ENCODE data around the gene TMEM129.

TMEM129 gene

GRCh38 chr4:1691737-1692373 is 29.3 kb downstream of the TMEM129 start:
- H3K9me3 ChIP-seq (ENCODE audit: control insufficient read depth, insufficient read depth, low read length) = no peaks in the 10 kb centered on the region
- no peaks in the 10 kb centered on the region for H3K4me1 ChIP-seq (ENCODE audit: insufficient read depth, low read length)
- no peak overlapping the region for H3K9ac ChIP-seq (ENCODE audit: low read depth, low read length)
- H3K36me3 ChIP-seq (ENCODE audit: insufficient read depth, low read length) = peaks cover 19% of the 10 kb centered on the region

- Histone ChIP-seq H3K4me1 (ENCODE audit: insufficient read depth, low read length) (no peaks in the 10 kb centered on the region), H3K36me3 (ENCODE audit: insufficient read depth, low read length) (peaks cover 15% of the 10 kb centered on the region), H3K9me3 (ENCODE audit: control insufficient read depth, insufficient read depth, low read length) (no peaks in the 10 kb centered on the region), H3K9ac (ENCODE audit: low read depth, low read length) (no peak overlapping the region)
These were observed 30.4 kb downstream of the TMEM129 start for GRCh38 chr4:1690698-1691097.

DNA sequence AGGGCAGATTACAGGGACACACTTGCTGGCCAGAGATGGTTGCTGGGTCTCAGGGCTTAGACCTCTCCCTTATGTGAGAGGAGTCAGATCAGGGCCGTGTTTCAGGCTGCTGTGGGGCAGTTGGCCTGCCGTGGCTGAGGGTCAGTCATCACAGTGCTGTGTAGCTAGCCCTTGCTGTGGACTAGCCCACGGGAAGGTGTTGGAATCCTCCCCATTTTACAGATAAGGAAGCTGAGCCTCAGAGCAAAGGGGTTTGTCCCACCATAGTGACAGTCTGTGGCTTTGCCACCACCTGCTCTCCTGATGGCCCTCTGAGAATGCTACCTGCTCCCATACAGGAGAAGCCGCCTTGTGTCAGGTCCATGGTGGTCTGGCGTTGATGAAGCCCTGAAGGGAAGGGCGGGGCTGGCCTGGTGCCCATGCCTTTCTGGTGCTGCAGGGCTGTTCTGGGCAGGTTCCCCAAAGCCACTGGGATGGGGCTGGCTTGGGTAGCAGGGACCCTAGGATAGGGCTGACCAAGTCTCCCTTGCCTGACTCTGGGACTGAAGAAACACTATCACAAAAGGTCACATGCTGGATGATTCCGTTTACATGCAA is 34.6 kb downstream of the TMEM129 start:
- Histone ChIP-seq H3K4me1 (ENCODE audit: insufficient read depth, low read length) (peaks cover 7% of the 10 kb centered on the region), H3K9me3 (ENCODE audit: control insufficient read depth, insufficient read depth, low read length) (no peaks in the 10 kb centered on the region), H3K9ac (ENCODE audit: low read depth, low read length) (no peak overlapping the region), H3K36me3 (ENCODE audit: insufficient read depth, low read length) (peaks cover 2% of the 10 kb centered on the region; the same call in 1 of the 2 replicates)

DNA sequence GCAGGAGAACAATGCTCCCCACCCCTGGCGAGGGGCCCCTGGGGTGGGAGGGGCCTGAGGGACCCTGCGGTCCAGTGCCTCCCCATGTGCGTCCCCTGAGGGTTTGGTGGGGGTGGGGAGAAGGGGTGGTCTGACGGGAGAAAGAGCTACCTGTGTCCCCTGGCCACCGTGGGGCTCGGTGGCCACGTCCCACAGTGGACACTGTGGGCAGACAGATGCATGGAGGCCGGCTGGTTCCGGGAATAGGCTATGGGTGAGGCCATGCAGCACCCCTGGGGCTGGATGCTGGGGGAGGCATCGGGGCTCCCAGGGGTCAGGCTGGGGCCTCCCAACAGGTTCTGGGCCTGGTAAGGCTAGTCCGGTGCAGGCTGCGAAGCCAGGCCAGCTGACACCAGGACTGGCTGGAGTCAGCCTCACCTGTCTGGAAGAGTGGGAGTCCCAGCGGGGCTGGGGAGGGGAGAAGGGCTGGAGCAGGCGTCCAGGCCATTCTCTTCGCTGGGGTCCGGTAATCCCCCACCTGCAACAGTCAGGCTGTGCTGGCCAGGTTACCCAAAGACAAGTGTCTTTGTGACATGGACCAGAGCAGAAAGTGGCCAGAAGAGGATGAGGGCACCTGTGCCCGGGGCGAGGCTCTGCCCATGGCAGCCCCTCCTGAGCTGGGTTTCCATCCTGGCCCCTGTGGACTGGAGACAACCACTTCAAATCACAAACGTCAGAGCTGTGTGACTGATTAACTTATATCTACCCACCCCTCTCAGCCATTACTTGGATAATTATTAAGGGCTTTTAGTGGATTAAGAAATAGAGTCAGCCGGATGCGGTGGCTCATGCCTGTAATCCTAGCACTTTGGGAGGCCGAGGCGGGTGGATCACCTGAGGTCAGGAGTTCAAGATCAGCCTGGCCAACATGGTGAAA is 35.6 kb downstream of the TMEM129 start:
- H3K4me1 ChIP-seq (ENCODE audit: insufficient read depth, low read length) = peaks cover 7% of the 10 kb centered on the region
- H3K9ac ChIP-seq (ENCODE audit: low read depth, low read length) = no peak overlapping the region; the same call in 1 of the 2 replicates
- no peaks in the 10 kb centered on the region for H3K9me3 ChIP-seq (ENCODE audit: control insufficient read depth, insufficient read depth, low read length)
- no peaks in the 10 kb centered on the region for H3K36me3 ChIP-seq (ENCODE audit: insufficient read depth, low read length)

DNA sequence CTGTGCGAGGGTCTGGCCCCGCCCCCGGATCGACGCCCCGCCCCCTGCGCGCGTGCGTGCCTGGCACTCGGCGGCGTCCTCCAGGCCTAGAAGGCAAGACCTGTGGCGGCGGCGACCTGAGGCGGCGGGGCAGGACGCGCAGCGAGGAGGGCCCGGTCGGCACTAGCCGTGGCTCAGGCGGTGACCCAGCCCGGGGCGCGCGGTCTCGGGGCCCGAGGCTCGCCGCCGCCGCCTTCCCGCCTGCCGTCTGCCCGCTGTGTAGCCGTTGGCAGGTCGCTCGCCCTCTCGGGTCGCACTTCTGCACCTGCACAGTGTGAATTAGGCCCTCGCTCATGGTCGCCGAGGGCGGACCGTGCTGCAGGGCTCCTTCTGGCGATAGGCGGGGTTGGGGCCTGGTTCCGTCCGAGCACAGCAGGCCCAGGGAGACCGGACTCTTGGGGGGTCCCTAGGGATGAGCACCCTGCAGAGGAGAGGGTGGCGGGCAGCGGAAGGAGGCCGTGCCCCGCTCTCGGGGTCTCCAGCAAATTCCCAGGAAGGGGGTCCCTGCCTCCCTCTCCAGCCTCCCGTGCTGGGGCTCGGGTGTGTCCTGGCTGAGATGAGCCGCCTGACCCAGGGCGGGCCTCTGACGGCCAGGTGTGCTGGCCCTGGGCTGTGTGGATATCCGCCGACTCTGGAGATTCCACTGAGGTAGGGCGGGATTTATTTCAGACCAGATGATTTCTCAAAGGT is 36.5 kb downstream of the TMEM129 start:
- H3K36me3 ChIP-seq (ENCODE audit: insufficient read depth, low read length) = no peaks in the 10 kb centered on the region
- no peaks in the 10 kb centered on the region for H3K9me3 ChIP-seq (ENCODE audit: control insufficient read depth, insufficient read depth, low read length)
- peaks cover 7% of the 10 kb centered on the region for H3K4me1 ChIP-seq (ENCODE audit: insufficient read depth, low read length)
- H3K9ac ChIP-seq (ENCODE audit: low read depth, low read length) = peak overlapping the region; percentile 57; the same call in 1 of the 2 replicates

DNA sequence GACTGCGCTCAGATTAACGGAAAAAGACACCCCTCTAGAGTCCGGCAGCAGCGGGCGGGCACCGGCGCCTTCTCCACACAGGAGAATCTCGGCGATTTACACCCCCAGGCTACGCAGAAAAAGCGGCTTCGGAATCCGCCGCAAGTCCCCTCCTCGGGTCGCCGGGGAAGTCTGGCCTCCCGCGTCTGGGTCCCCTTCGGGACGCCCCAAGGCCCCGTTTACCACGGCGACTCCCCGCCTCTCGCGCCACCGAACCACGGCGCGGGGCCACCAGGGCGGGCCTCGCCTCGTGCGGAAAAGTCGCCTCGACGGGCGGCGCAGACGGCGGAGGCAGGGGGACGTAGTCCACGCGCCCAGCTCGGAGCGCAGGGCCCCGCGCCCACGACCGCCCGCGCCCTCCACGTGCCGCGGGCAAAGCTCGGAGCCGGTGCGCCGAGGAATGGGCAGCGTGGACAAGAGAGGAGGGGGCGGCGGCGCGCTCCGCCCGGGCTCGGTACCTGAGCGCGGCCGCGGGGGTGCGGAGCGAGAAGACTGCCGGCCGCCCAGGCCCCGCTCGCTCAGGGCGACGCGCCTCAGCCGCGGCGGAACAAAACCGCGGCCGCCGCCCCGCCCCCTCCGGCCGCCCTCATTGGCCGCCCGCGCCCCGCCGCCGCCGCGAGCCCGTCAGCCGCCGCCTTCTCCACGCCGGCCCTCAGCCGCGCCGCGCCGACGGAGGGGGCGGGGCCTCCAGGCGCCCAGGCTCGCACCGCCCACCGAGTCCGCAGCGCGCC is 37.2 kb downstream of the TMEM129 start, which contains the start of gene FAM53A:
Gene FAM53A (minus strand): TSS at position 578 of the 770 bp plus-strand sequence. CDS start 15,572 bp downstream, outside the sequence.
- Histone ChIP-seq H3K4me1 (ENCODE audit: insufficient read depth, low read length) (peaks cover 7% of the 10 kb centered on the region), H3K9ac (ENCODE audit: low read depth, low read length) (peak within 1 kb of the TSS; percentile 75), H3K9me3 (ENCODE audit: control insufficient read depth, insufficient read depth, low read length) (no peaks in the 10 kb centered on the region), H3K36me3 (ENCODE audit: insufficient read depth, low read length) (no peaks in the 10 kb centered on the region)

DNA sequence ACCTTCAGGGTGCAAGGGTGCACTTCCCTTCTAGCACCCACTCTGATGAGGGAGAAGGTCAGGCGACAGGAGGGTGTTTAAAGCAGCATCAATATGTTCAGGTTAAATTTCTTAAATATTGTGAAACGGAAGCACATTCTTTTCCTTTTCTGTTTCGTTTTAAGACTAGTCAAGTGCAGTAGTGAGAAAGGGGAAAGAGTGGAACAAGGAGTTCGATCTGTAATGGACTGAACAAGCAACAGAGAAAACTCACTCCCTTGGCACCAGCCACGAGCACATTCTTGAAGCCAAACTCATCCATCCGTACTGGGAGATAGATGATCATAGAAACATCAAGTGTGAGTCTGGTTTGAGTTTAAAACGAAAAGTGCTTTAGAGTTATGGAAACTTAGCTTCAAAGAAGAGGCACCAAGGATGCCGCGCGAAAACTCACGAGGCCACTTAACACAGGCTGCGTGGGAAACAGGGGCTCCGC is 37.8 kb downstream of the TMEM129 start:
- H3K9me3 ChIP-seq (ENCODE audit: control insufficient read depth, insufficient read depth, low read length) = no peaks in the 10 kb centered on the region
- peaks cover 7% of the 10 kb centered on the region for H3K4me1 ChIP-seq (ENCODE audit: insufficient read depth, low read length)
- H3K36me3 ChIP-seq (ENCODE audit: insufficient read depth, low read length) = no peaks in the 10 kb centered on the region
- H3K9ac ChIP-seq (ENCODE audit: low read depth, low read length) = peak overlapping the region; percentile 75

GRCh38 chr4:1682860-1683259 is 38.3 kb downstream of the TMEM129 start:
- peaks cover 7% of the 10 kb centered on the region for H3K4me1 ChIP-seq (ENCODE audit: insufficient read depth, low read length)
- no peaks in the 10 kb centered on the region for H3K9me3 ChIP-seq (ENCODE audit: control insufficient read depth, insufficient read depth, low read length)
- H3K9ac ChIP-seq (ENCODE audit: low read depth, low read length) = peak overlapping the region; percentile 75; the same call in 1 of the 2 replicates
- no peaks in the 10 kb centered on the region for H3K36me3 ChIP-seq (ENCODE audit: insufficient read depth, low read length)

- Histone ChIP-seq H3K36me3 (ENCODE audit: insufficient read depth, low read length) (no peaks in the 10 kb centered on the region), H3K4me1 (ENCODE audit: insufficient read depth, low read length) (peaks cover 7% of the 10 kb centered on the region), H3K9me3 (ENCODE audit: control insufficient read depth, insufficient read depth, low read length) (no peaks in the 10 kb centered on the region), H3K9ac (ENCODE audit: low read depth, low read length) (no peak overlapping the region)
These were observed 42.9 kb downstream of the TMEM129 start for GRCh38 chr4:1678244-1678643.

- Histone ChIP-seq H3K4me1 (ENCODE audit: insufficient read depth, low read length) (no peaks in the 10 kb centered on the region; the same call in 1 of the 2 replicates), H3K9ac (ENCODE audit: low read depth, low read length) (no peak overlapping the region), H3K36me3 (ENCODE audit: insufficient read depth, low read length) (no peaks in the 10 kb centered on the region)
These were observed 44.3 kb downstream of the TMEM129 start for GRCh38 chr4:1676605-1677525.

GRCh38 chr4:1675802-1676137 is 45.4 kb downstream of the TMEM129 start:
- Histone ChIP-seq H3K9me3 (ENCODE audit: control insufficient read depth, insufficient read depth, low read length) (no peaks in the 10 kb centered on the region), H3K4me1 (ENCODE audit: insufficient read depth, low read length) (no peaks in the 10 kb centered on the region; the same call in 1 of the 2 replicates), H3K36me3 (ENCODE audit: insufficient read depth, low read length) (no peaks in the 10 kb centered on the region), H3K9ac (ENCODE audit: low read depth, low read length) (no peak overlapping the region)

More at GRCh38 chr4:1676605-1677525, 44.3 kb downstream of the TMEM129 start:
- no peaks in the 10 kb centered on the region for H3K9me3 ChIP-seq (ENCODE audit: control insufficient read depth, insufficient read depth, low read length)

DNA sequence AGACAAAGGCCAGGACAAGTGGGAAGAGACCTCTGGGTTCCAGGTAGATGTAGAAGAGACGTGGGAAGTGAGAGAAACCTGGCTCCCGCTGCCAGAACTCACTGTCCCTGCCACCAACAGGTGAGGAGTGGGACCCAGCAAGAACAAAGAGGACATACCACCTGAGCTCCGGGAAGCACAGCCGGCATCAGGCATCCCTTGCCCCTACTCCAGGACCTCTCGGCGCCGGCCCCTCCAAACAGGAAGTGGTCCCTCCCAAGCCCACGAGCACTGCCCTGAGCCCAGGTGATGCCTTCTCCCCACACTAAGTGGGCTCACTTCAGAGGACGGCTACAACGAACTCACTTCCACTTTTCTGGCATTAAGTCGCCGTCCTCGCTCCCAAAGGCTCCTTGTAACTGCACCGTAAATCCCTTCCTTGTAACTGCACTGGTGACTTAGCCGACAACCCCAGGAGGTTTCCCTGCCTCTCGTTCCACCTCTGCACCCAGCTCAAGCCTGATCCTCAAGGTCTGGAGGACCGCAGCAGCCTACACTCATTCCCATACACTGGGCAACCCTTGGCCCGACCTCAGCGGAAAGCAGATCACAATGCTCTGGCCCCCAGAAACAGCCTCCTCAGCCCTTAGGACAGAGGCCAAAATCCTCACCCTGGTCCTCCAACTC is 45.9 kb downstream of the TMEM129 start:
- Histone ChIP-seq H3K9ac (ENCODE audit: low read depth, low read length) (no peak overlapping the region), H3K4me1 (ENCODE audit: insufficient read depth, low read length) (no peaks in the 10 kb centered on the region; the same call in 1 of the 2 replicates), H3K9me3 (ENCODE audit: control insufficient read depth, insufficient read depth, low read length) (no peaks in the 10 kb centered on the region), H3K36me3 (ENCODE audit: insufficient read depth, low read length) (no peaks in the 10 kb centered on the region)

All from ES-I3 (cell line).